GM10248 (cell line): ENCODE results near the gene EML2.
"Not testable (repeated sequence)": the region's sequence is repeated elsewhere in the genome, so short reads cannot be mapped to it uniquely, and the experiment has no call there.

Experiments
- CTCF ChIA-PET: fragments of 300-600 bp; sonication (Branson Sonifier 250); formaldehyde crosslinking; extraction: SDS; loops from one replicate; lab custom pipeline; 2021; ENCODE audit warnings: antibody characterized with exemption; lab: Yijun Ruan, JAX
- POLR2A ChIA-PET: fragments of 350-650 bp; sonication (Branson Sonifier 250); formaldehyde crosslinking; extraction: SDS; loops from one replicate; lab custom pipeline; 2020; ENCODE audit warnings: antibody characterized with exemption; lab: Yijun Ruan, JAX
- DNase-seq: peaks from one replicate; pipeline ENCODE4 v3.0.0; 2012; ENCODE audit errors: extremely low spot score
- CTCF ChIP-seq: IDR thresholded peaks from 2 replicates; pipeline ENCODE4 v1.5.1; 2012; ENCODE audit warnings: mild to moderate bottlenecking, low read depth; ENCODE audit errors: extremely low read depth, missing control alignments, control extremely low read depth

Gene EML2

GRCh38 chr19:45638930-45639729, at the start of gene EML2:
Gene EML2 (minus strand): TSS chr19:45639397. CDS start chr19:45639376, 21 bp downstream.
- ChIA-PET CTCF (interaction anchor here (0.9 to 6.6 kb wide), 14 partner anchors 8 to 200 kb away, joined by 3 to 57 read pairs (median 4); no protein-coding TSS in a partner anchor), POLR2A (no interaction called here)
- DNase-seq, result peak; percentile 72
- peak; percentile 50 for TF ChIP-seq CTCF

GRCh38 chr19:45687599-45687998, 48.4 kb upstream of the EML2 start:
- no peak for TF ChIP-seq CTCF
- DNase-seq, result no peak
- ChIA-PET POLR2A (interaction anchor here (1.1 to 1.2 kb wide), 2 partner anchors 10 to 16 kb away, joined by 3 read pairs; no protein-coding TSS in a partner anchor), CTCF (interaction anchor here (1.2 to 2.8 kb wide), 3 partner anchors 10 to 18 kb away, joined by 3 to 12 read pairs (median 5); no protein-coding TSS in a partner anchor)

- DNase-seq, POLR2A ChIA-PET: not testable (repeated sequence)
- CTCF ChIA-PET, result interaction anchor here (1.0 to 1.6 kb wide), 2 partner anchors 16 to 43 kb away, joined by 3 to 4 read pairs; no protein-coding TSS in a partner anchor
Observed at GRCh38 chr19:45685045-45685444, 45.8 kb upstream of the EML2 start.

GRCh38 chr19:45682908-45683307, 43.7 kb upstream of the EML2 start:
- no peak for DNase-seq
- POLR2A ChIA-PET, result no interaction called here
- no peak for TF ChIP-seq CTCF
- CTCF ChIA-PET, result interaction anchor here (1.2 to 8.5 kb wide), 6 partner anchors 9 to 197 kb away, joined by 4 to 100 read pairs (median 20); partner anchors contain the start of genes GIPR, QPCTL and SNRPD2

- DNase-seq, result no peak
- ChIA-PET POLR2A (interaction anchor here (1.4 kb wide), 1 partner anchor 10 kb away, joined by 3 read pairs; the partner anchor contains the start of genes QPCTL and SNRPD2), CTCF (interaction anchor here (1.2 to 8.5 kb wide), 11 partner anchors 8 to 203 kb away, joined by 3 to 100 read pairs (median 5); partner anchors contain the start of genes GIPR, QPCTL and SNRPD2)
- TF ChIP-seq CTCF, result no peak
Observed at GRCh38 chr19:45682117-45682516, 42.9 kb upstream of the EML2 start.

- peak; percentile 85 for DNase-seq
- ChIA-PET POLR2A (interaction anchor here (1.4 kb wide), 1 partner anchor 11 kb away, joined by 3 read pairs; the partner anchor contains the start of genes QPCTL and SNRPD2), CTCF (interaction anchor here (0.9 to 8.5 kb wide), 17 partner anchors 11 to 242 kb away, joined by 3 to 100 read pairs (median 5); partner anchors contain the start of genes GIPR, QPCTL, SIX5 and SNRPD2)
- peak; percentile 89 for TF ChIP-seq CTCF
Observed at GRCh38 chr19:45681391-45682015, 42.3 kb upstream of the EML2 start.
